Stimulated activated CD4-positive, alpha-beta T cell treated with anti-CD3 and anti-CD28 coated beads, Interleukin-2, amount 100 ng/mL, for 24 hours (primary cell): ENCODE data around the gene PRDM16.

ENCODE experiments used
- DNase-seq, 2 donors: peaks; one replicate each; pipeline ENCODE4 v3.0.0-alpha.2; 2020

Gene PRDM16

DNA sequence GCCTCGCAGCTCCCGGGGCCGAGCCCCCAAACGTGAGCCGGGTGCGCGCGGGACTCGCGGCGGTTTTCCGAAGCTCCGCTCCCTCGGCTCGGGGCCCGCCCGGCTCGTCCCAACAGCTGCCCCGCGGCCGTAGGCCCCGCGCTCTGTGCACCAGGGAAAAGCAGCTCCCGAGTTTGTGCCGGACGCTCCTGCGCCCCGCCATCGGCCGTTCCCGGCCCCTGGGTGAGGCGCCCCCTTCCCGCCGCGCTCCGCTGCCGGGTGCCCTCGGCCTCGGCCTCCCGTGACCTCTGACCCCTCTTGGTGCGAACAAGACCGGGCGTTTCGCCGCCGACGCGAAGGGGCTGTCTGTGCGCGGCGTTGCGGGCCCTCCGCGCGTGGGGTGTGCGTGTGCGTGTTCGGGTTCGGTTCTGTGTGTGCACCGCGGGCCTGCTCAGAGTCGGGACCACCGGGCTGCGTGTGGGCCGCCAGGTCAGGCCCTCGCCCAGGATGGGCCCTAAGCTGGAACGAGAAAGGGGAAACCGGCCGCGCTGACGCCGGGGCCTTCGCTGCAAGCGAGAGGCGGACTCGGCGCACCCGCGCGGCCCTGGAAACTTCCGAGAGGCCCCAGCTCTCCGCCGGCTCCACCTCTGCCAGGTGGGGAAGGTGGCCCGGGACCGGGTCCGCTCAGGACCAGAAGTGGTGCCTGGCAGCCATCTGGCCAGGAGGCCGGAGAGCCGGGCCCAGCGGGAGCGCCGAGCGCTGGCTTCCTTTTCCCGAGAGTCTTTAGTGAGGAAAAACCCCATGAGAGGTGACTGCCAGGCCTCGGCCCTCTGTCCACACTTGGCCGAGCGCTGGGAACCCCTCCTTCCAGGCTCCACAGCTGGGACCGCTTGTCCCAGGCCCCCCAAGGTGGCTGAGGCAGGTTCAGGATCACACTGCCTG is 1.9 kb downstream of the PRDM16 start:
- no peak for DNase-seq

DNA sequence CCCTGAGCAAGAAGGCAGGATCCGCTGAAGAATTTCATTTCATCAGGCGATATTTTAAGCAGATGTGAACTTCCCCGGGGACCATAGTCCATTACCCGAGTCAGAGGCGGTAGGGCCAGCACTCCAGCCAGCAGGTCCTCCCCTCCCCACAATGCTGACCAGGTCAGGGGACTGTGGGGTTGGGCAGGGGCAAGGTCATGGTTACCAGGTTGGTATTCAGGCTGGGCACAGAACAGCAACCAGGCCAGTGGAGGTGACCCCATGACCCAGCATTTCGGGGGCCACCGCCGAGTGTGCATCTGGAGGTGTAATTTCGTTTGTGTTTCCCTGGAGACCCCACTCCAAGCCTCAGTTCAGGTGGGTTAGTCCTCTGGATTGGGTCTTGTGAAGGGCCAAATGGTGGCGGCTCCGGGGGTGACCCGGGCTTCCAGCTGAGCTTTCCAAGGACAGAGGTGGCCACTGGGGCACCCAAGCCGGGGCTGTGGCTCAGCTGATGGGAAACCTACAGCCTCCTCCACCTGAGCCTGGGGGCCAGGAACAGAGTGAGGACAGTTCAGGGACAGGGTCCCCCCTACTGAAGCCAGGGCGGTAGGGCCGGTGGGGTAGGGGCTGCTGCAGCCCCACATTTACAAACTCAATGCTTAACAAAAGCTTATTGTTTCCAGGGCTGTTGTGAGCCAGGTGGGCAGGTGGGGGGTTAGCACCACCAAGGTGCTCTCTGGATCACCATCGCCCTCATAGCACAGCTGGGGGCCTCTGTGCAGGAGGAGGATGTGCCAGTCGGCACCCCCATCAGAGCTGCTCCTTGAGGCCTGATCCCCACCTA is 2.8 kb downstream of the PRDM16 start:
- DNase-seq = no peak

DNA sequence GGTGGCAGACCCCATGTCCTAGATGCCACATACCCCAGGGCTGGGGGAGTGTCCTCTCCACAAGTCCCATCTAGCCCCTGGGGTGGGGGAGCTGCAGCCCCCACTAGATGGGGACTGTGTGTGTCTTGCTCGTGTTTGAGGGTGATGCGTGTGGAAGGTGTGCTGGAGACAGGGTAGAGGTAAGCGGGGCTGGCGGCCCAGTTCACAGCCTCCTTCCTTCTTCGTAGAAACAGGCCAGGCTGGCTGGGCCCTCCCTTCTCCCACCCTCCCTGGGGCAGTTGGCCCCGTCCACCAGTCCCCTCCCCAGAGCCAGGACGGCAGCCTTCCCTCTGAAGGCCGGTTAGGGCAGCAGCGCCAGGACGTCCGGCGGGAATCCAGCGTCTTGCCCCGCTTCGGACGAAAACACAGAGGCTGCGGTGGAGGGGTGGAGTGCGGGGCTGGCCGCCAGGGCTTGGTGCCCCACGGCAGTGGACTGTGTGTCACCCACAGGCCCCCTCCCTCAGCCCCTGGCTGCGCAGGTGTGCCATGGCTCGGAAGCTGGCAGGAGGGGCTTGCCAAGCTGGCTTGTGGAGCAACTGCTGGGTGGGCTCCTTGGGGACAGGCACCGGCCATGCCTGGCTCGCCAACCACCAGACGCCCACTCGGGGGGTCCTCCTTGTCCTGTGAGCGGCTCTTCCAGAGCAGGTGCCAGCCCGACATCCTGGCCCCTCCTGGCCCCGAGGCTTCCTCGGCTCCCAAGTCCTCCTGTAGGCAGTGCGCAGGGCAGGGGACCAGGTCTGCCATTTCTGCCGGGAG is 3.6 kb downstream of the PRDM16 start:
- no peak for DNase-seq

DNA sequence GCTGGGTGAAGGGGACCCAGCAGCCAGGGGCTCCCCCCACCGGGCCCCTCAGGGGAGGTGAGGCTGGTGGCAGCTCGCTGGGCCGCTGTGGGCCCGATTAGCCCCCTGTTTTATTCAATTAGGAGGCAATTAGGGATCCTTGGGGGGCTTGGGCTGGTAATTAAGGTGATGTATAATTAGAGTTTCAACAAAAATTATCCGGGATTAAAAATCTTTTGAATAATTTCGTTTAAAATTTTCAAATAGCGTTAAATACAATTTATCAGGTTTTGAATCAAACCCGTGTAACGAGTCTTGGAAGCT is 4.1 kb downstream of the PRDM16 start:
- no peak for DNase-seq

DNA sequence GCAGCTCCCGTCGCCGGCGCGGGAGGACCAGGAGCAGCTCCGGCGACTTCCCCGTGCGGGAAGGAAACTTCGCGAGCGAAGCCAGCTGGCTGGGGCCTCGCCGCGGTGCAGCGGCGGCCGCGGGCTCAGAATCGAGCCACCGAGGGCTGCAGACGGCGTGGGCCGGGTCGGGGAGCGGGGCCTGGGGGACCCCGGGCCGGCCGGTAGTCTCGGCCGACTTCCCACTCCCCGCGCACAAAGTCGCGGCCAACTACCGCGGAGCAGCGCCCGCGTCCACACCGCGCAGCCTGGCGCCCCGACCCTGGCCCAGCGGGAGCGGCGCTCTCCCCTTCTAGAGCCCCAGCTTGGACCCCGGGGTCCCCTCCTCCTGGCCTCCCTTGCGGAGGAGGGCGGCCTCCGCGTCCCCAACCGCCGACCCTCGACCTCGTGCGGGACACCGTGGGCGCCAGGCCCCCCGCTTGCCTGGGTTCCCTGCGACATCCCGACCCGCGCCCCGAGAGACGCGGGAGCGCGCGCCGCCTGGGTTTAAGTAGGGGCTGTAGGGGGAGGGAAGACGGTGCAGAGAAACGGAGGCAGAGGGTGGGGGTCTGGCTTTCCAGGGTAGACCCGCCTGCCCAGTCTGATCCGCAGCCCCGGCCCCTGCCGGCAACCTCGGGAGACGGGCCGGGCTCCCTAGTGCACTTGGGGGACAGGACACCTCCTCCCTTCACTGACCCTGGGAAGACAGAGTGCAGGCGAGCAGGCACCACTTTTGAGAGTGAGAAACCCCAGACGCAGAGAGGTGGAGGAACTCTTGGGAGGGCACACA is 4.7 kb downstream of the PRDM16 start:
- DNase-seq = no peak

DNA sequence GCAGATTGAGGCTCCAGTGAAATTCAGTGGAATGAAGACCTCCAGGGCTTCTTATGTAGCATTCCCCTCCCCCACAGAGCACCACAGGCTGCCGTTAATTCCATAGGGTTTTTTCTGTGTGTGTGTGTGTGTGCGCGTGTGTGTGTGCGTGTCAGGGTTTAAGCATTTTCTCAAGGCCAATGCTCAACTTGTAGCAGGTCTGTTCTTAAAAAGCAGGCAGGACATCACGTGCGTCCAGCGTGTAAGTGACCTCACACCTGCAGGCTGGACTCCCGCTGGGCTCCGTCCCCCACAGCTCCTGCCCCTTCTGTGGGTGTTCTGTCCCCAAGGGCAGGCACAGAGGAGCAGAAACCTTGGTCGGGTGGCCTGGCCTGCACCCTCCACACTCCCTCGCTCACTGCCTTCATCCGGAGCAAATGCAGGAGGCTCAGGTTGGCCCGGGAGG is 5.3 kb downstream of the PRDM16 start:
- DNase-seq = no peak

DNA sequence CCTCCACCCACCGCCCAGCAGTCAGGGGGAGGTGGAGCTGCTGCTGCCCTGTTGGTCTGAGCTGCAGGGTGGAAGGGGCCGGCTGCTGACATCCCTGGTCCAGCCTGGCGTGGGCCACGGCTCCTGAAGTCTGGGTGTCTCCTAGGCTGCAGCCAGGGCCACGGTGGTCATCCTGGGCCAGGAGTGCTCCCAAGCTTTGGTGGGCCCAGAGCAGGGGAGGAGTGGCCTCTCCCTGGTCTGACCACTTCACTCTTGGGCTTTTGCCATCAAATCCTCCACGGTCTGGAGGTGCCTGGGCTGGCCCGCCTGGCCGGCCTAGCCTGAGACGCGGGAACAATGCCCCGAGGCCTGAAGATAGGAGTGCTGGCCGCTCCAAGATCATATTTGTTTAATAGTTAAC is 5.8 kb downstream of the PRDM16 start:
- DNase-seq = no peak

DNA sequence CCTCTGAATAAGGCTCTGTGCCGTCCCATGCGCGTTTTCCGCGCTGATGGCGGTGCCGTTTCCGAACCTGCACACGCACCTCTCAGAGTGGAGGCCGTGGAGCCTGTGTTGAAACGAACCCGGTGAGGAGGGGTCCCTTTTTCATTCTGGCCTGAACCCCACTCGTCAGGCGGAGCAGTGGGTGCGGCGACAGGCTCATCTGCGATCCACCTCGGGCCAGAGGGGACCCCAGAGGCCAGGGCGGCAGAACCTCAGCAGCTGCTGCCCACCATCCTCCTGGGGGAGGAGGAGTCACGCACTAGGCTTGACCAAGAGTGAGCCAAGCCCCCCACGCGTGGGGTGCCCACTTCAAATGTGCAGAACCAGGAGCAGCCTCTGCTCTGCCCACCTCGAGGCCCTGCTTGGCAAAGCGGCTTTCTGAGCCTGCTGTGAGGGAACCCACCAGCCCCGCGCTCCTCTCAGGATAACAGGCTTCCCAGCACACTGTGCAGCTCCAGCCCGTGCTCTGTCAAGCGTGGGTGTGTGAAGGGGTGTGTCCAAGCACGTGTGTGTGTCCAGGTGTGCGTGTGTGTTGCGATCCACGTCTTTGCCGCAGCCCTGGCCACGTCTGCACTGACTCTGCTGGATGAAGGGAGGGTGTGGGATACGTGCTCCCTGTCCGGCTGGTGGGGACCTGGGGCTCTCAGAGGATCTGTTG is 6.8 kb downstream of the PRDM16 start:
- DNase-seq = no peak

DNA sequence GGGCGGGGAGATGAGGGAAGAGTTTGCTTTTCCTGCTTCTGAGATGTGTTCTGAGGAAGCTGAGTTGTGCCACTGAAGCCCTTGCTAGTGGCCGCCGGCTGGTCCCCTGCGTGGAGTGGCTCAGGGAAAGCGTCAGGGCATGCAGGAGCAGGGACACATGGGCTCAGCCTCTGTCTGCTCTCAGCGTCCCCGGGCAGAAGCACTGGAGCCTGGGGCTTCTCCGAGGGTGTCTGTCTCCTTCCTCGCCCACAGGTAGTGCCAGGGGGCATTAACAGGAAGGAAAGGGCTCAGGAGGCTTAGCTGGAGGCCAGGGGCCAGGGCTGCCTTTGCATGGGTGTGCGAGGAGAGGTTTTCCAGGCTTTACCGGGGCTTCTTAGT is 7.3 kb downstream of the PRDM16 start:
- DNase-seq = no peak

DNA sequence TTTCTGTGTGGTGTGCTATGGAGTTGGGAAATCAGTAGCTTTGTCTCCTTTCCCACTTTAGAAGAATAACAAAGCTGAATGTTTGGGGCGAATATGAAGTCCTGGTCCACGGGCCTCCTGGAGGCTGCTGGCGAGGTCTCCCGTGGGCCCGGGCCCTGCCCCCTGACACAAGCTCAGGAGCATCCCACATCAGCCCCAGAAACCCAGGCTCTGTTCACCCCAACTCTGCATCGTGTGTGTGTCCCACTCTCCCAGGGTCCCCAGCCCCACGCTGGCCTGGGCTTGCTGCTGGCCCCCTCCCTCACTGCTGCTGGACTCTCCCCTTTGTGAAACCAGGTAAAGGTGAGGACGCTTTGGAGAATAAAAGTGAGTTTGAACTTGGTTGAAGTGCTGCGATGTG is 8.1 kb downstream of the PRDM16 start:
- no peak for DNase-seq

DNA sequence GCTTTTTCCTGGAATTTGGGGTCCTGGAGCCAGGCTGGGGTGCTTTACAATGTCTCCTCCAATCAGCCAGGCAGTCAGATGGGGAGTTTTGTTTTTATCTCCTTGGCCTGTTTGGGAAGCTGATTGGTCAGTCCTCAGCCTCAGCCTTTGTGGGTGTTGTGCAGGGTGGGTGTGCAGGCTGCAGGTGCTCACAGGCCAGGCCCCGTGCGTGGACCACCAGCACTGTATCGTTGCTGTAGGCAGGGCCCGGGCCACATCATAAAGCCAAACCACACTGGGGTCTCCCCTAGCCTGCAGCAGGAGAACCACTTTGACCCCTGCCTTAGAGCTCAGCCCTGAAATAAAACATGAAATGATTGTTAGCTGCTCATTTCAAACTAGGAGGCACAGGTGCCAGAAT is 8.6 kb downstream of the PRDM16 start:
- no peak for DNase-seq

DNA sequence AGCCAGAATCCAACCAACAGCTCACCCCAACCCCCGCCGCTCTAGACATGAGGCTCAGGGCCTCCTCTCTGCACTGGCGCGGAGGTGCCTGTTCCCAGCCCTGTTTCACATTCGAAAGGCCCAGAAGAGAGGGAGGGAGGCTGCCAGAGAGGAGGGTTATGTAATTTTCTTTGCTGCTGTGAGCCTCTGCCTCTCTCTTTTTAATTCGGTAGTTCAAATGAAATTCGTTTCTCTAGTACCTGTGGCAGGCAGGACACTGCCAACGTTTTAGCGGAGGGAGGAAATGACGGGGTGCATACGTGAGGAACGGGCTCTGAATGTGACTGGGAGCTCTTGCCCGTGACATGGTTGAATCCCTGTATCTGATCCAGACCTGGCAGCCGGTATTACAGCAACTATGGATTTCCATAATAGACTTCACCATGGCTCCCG is 9.4 kb downstream of the PRDM16 start:
- DNase-seq = no peak

DNA sequence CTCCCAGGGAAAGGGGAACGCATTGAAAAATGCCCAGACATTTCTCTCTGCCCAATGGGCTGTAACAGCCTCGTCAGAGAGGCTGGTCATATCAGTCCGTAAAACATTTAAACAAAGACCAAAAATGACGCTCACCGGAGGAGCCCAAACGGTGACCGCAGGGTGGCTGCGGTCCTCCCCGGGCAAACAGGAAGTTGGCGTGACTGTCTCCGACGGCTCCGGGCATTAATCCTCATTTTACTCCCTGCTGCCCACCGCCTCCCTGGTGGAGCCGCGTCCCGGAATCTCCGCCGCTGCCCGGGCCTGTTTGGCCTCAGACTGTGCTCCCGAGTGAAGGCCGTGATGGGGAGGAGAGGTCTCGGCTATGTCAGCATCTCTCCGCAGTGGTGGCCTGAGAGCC is 9.9 kb downstream of the PRDM16 start:
- DNase-seq = no peak

DNA sequence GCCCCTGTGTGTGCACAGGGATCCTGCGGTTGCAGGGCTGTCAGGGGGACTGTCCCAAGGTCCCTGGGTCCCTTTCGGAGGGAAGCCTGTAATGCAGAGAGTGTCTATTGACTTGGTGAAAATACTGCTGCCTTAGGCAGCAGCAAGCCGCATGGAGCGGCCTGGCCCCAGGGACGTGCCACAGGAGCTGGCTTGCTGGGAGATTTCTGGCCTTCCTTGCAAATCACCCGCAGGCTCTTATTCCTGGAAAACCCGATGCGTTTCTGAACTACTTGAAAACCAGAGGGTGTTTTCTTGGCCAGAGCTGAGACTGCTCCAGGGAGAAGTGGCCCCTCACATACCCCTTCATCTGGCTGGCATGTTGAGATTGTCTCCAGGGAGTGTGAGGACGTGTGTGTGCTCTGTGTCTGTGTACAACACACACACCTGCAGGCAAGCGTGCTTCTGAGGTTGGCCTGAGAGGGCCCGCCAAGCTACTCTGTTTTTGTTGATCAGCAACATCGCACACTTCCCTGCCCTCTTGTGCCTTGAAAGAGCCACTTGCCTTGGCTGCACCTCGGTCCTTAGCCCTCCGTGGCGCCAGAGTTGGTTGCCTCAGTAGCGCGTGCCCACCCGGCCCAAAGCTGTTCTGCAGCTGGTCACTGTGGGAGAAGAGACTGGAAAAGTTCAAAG is 10.5 kb downstream of the PRDM16 start:
- DNase-seq = no peak

DNA sequence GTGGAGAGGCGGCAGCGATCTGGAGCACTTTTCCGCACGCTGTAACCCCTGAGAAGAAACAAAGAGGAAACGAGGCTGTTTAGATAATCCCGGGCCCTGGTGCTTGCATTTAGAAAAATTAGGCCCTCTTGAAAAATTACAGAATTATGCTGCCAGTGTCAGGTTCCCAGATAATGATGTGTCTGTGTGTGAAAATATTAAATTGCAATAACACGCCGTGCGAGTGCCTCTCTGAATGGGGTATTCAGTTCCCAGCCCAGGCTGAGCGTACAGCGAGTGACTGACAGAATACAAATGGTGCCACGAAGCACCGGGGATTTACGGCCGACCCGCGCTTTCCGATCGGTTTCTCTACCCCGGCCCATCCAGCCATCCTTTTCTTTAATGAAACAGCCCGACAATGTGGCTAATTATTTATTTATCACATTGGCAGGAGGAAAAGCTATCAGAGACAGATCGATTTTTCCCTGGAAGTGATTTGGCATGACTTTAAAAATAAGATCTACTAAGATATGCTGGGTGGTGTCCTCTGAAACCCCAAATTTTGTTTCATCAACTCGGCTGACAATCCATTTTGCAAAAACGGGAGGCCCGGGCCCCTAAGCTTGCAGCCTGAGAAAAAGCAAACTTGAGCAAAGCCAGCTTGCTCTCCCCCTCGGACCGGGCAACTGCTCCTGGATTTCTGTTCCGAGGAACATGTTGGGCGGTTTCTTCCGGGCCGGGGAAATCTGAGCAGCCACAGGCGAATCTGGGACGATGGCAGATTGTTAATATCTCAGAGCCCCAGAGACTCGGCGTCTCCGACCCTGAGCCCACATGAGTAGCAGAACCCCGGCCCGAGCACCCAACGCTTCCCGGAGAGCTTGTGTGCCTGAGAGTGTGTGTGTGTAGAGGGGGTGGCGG is 11.3 kb downstream of the PRDM16 start:
- DNase-seq = no peak

DNA sequence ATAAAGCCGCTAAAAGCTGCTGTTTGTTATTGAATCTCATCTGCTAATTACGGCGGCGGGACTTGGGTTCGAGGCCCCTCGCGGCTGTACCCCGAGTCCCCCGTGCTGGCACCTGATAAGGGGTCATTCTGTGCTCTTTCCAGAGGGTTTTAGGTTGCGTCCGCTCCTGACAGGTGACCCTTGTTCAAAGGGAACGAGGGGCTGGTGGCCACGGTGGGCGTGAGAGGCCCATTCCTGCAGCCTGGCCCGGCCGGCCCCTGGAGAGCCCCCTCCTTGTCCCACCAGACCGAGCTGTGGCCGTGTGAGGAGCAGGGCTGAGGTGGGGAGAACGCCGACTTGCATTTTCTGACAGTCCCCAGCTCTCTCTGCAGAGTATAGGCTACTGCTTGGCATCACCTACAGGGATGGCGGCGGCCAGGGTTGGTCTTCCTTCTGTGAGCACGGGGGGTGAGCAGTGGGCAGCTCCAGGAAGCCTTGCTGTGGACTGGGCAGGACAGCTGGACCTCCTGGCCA is 12.2 kb downstream of the PRDM16 start:
- no peak for DNase-seq

DNA sequence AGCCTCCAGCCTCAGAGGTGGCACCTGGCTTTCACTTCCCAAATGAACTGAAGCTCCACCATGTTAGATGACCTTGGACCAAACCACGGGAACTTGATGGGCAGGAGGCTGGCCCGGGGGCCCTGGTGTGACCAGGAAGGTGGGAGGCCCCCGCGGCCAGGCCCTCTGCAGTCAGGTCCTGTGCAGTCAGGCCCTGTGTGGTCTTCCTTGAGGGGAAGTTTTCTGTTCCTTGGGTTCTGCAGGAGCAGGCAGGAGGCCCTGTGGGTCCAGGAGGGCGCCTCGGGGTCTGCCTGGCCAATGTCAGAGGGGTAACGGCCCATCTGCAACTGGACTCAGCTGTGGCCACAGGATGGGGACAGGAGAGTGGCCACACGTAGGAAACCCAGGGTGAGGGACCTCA is 13.0 kb downstream of the PRDM16 start:
- DNase-seq = no peak

DNA sequence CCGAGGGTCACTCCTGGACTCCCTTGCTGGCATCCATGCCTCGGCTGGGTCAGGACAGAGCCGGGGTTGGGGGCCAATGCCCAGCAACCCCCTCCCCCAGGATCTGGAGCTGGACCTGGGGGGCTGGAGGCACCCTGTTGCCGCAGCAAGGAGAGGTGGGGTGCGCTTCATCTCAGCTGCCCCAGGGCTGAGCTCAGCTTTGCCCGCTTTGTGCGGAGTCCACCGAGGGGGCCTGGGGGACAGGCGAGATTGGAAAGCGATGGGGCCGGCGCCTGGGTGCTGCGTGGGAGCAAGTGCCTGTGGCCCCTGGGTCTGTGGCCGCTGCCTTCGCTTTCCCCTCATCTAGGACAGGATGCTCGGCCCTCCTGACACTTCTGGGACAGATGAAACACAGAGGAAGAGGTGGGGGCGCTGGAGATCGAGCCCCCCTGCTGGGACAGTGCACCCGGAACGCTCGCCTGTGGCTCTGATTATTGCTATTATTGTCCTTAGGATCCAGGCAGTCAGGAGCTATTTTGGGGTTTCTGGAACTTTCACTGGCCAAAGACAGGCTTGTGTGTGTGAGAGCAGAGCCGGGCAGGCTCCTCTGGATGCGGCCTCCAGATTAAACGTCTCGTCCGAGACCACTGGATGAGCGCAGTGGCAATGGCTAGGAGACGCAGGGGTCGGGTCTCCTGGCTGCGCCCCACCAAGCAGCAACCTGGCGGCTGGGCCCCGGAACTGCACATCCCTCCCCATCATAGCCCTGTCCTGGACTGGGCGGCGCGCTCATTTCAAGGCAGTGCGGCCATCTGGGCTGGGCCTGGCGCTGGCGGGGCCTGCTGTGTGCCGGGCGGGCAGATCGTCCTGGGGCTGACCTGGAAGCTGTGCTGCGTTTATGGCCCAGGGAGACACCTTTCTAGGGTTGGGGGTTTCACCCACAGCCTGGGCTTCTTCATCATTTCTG is 13.8 kb downstream of the PRDM16 start:
- no peak for DNase-seq

DNA sequence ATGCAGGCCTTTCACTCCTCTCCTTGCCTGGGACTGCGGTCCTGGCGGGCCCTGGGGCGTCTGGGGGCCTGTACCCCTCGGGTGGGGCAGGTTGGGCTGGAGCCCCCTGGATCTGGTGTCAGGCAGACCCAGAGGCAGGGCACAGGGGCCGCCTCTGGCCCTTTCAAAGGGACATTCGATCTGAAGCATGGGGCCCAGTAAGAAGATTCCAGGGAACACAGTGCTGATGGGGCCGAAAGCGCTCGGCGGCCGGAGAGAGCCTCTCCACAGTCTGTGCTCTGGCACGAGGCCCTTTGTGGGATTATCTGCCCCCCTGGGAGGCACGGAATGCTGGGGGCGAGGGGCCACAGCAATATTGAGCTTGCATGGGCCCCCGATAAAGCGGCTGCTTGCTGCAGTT is 15.2 kb downstream of the PRDM16 start:
- no peak for DNase-seq
